Measurements from ENCODE around the gene ATP10A.

GRCh38 chr15:25640381-25640780 is 222.7 kb downstream of the ATP10A start:
- no peak for TF ChIP-seq POLR2AphosphoS5 (IDR thresholded peaks at IDR 0.05)
- no peak for TF ChIP-seq CTCF (IDR thresholded peaks at IDR 0.05)
